ENCODE results near the gene CYP4F11.
A peak's percentile ranks its signal among the peaks of the same experiment; 100 is the strongest.
"Not testable (repeated sequence)": the region's sequence is repeated elsewhere in the genome, so short reads cannot be mapped to it uniquely, and the experiment has no call there.

CYP4F11 gene

GRCh38 chr19:15937771-15938170 is 3.4 kb upstream of the CYP4F11 start:
- intact Hi-C loops (cut with micrococcal nuclease) = no loop called here
- no peak overlapping the region for H3K27ac Mint-ChIP-seq
- H3K4me3 Mint-ChIP-seq = no peak overlapping the region

DNA sequence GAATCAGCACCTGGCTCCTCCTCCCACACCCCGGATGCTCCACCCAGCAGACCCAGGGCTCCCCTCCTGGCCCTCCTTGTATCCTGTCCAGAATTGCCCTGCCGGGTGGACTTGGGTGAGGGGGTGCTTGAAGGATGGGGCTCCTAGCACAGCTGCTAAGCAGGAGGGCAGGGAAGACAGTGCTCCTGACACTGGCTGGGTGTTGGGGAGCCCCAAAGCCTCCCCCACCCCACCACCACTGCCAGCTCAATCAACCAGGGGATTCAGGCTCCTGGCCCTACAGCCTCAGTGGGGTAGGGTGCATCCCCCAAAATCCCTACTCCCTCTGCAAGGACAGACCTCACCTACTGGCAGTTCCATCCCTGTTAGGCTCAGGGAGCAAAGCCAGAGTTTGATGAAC is 2.6 kb upstream of the CYP4F11 start:
- H3K27ac Mint-ChIP-seq = no peak overlapping the region
- H3K36me3 Mint-ChIP-seq (ENCODE audit: low read depth) = no peaks in the 10 kb centered on the region
- peaks cover 38% of the 10 kb centered on the region for H3K27me3 Mint-ChIP-seq
- intact Hi-C loops (cut with micrococcal nuclease) = no loop called here
- H3K4me1 Mint-ChIP-seq (ENCODE audit: low read depth) = no peaks in the 10 kb centered on the region
- H3K9me3 Mint-ChIP-seq = no peaks in the 10 kb centered on the region
- no peak overlapping the region for H3K4me3 Mint-ChIP-seq

More at GRCh38 chr19:15937771-15938170, 3.4 kb upstream of the CYP4F11 start:
- H3K27me3 Mint-ChIP-seq = peaks cover 42% of the 10 kb centered on the region
- H3K9me3 Mint-ChIP-seq = no peaks in the 10 kb centered on the region
- H3K4me1 Mint-ChIP-seq (ENCODE audit: low read depth) = no peaks in the 10 kb centered on the region
- no peaks in the 10 kb centered on the region for H3K36me3 Mint-ChIP-seq (ENCODE audit: low read depth)

GRCh38 chr19:15936173-15936572 is 1.8 kb upstream of the CYP4F11 start:
- Mint-ChIP-seq H3K4me3 (no peak overlapping the region), H3K36me3 (ENCODE audit: low read depth) (no peaks in the 10 kb centered on the region), H3K27me3 (peaks cover 40% of the 10 kb centered on the region), H3K9me3 (no peaks in the 10 kb centered on the region), H3K4me1 (ENCODE audit: low read depth) (no peaks in the 10 kb centered on the region), H3K27ac (no peak overlapping the region)
- intact Hi-C loops (cut with micrococcal nuclease) = no loop called here

DNA sequence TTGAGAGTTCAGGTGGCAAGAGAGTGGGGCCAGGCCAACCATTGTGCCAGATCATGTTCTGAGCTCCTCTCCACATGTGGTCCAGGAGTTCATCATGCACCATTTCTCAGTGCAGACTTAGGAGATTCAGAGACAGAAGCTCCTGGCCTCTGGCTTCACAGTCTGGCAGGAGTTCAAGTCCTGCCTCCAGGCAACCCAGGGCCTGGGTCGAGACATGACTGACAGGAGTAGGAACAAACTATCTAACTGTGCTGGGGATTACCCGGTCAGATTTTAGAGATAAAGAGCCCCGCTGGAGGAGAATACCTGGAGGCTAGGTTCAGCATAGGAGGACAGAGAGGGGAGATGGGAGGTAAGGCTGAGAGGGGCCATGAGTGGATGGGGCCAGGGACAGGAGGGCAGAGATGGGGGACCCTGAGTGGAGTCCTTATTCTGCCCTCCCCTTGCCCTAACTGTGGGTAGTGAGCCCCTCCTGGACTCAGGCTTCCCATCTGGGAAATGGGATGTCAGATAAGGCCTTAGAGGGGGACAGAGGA is 906 bp upstream of the CYP4F11 start:
- H3K4me3 Mint-ChIP-seq = no peak overlapping the region
- peaks cover 44% of the 10 kb centered on the region for H3K27me3 Mint-ChIP-seq
- H3K4me1 Mint-ChIP-seq (ENCODE audit: low read depth) = no peaks in the 10 kb centered on the region
- no peaks in the 10 kb centered on the region for H3K9me3 Mint-ChIP-seq
- H3K36me3 Mint-ChIP-seq (ENCODE audit: low read depth) = no peaks in the 10 kb centered on the region
- intact Hi-C loops (cut with micrococcal nuclease) = no loop called here
- H3K27ac Mint-ChIP-seq = no peak overlapping the region

DNA sequence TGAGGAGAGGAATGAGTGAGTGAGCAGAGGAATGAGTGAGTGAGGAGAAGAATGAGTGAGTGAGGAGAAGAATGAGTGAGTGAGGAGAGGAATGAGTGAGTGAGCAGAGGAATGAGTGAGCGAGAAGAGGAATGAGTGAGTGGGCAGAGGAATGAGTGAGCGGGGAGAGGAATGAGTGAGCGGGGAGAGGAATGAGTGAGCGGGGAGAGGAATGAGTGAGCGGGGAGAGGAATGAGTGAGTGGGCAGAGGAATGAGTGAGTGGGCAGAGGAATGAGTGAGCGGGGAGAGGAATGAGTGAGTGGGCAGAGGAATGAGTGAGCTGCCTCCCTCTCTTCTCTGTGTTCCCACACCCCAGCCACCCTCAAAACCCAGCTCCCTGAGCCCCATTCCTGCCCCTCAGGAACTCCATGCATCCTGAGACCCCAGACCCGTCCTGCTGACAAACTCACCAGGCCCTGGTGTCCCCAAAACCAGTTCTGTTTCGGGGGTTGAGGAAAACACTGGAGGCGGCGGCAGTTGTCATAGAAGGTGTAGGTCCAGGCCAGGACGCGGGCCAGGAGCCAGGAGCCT is 483 bp downstream of the CYP4F11 start:
- intact Hi-C loops (cut with micrococcal nuclease); H3K27ac Mint-ChIP-seq; H3K36me3 Mint-ChIP-seq (ENCODE audit: low read depth); H3K9me3 Mint-ChIP-seq; H3K4me1 Mint-ChIP-seq (ENCODE audit: low read depth); H3K4me3 Mint-ChIP-seq: not testable (repeated sequence)
- peaks cover 46% of the 10 kb centered on the region for H3K27me3 Mint-ChIP-seq

DNA sequence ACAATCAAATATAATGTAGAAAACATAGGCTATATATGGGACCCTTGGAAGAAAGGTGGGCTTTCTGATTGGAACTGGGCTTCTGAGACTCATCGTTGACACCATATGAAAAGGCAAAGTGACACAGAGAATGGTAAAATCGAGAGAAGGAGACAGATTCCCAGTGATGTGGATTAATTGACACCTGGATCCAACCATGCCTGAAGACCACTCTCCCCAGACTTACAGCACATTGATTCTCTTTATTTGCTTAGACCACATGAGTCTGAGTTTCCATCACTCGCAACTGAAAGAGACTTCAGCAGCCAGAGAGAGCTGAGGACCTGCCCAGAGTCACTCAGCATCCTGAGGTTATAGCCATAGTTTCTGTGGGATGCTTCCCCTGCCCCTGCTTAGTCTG is 6.0 kb downstream of the CYP4F11 start:
- Mint-ChIP-seq H3K9me3 (no peaks in the 10 kb centered on the region), H3K4me3 (no peak overlapping the region), H3K36me3 (ENCODE audit: low read depth) (no peaks in the 10 kb centered on the region), H3K27ac (no peak overlapping the region), H3K4me1 (ENCODE audit: low read depth) (no peaks in the 10 kb centered on the region), H3K27me3 (peaks cover 18% of the 10 kb centered on the region)
- intact Hi-C loops (cut with micrococcal nuclease) = no loop called here

DNA sequence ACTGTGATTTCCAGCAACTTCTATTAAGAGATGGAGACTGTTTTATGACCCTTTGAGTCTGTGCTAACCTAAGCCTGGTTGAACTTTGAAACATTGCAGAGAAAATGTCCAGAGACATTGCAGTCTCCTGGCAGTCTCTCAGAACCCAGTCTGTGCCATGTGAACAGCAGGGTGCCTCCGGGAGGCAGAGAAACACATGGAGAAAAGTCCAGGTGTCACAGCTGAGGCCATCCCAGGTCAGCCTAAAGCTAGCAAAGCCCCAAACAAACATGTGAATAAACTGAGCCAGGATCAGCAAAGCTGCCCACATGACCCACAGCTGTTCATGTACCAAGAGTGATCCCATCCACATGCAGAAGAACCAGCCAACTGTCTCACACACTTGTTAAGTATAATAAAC is 7.8 kb downstream of the CYP4F11 start:
- Mint-ChIP-seq H3K4me1 (ENCODE audit: low read depth) (no peaks in the 10 kb centered on the region), H3K4me3 (no peak overlapping the region), H3K9me3 (no peaks in the 10 kb centered on the region), H3K27ac (no peak overlapping the region), H3K27me3 (peaks cover 20% of the 10 kb centered on the region), H3K36me3 (ENCODE audit: low read depth) (no peaks in the 10 kb centered on the region)
- intact Hi-C loops (cut with micrococcal nuclease) = no loop called here

GRCh38 chr19:15923702-15924101 is 10.6 kb downstream of the CYP4F11 start:
- no peaks in the 10 kb centered on the region for H3K36me3 Mint-ChIP-seq (ENCODE audit: low read depth)
- H3K27me3 Mint-ChIP-seq = peaks cover 10% of the 10 kb centered on the region
- intact Hi-C loops (cut with micrococcal nuclease) = no loop called here

GRCh38 chr19:15922021-15922420 is 12.3 kb downstream of the CYP4F11 start:
- intact Hi-C loops (cut with micrococcal nuclease) = no loop called here
- H3K27ac Mint-ChIP-seq = no peak overlapping the region
- no peaks in the 10 kb centered on the region for H3K4me1 Mint-ChIP-seq (ENCODE audit: low read depth)
- no peaks in the 10 kb centered on the region for H3K36me3 Mint-ChIP-seq (ENCODE audit: low read depth)
- H3K27me3 Mint-ChIP-seq = peaks cover 10% of the 10 kb centered on the region
- no peak overlapping the region for H3K4me3 Mint-ChIP-seq
- H3K9me3 Mint-ChIP-seq = no peaks in the 10 kb centered on the region

More at GRCh38 chr19:15923702-15924101, 10.6 kb downstream of the CYP4F11 start:
- Mint-ChIP-seq H3K27ac (no peak overlapping the region), H3K9me3 (no peaks in the 10 kb centered on the region), H3K4me3 (no peak overlapping the region), H3K4me1 (ENCODE audit: low read depth) (no peaks in the 10 kb centered on the region)

GRCh38 chr19:15919243-15919642 is 15.1 kb downstream of the CYP4F11 start:
- Mint-ChIP-seq H3K9me3 (peaks cover 13% of the 10 kb centered on the region), H3K4me3 (no peak overlapping the region), H3K4me1 (ENCODE audit: low read depth) (no peaks in the 10 kb centered on the region), H3K27ac (no peak overlapping the region), H3K36me3 (ENCODE audit: low read depth) (no peaks in the 10 kb centered on the region), H3K27me3 (peaks cover 9% of the 10 kb centered on the region)
- intact Hi-C loops (cut with micrococcal nuclease) = no loop called here

GRCh38 chr19:15915109-15915508 is 19.2 kb downstream of the CYP4F11 start:
- no peak overlapping the region for H3K27ac Mint-ChIP-seq
- intact Hi-C loops (cut with micrococcal nuclease) = no loop called here
- H3K9me3 Mint-ChIP-seq = peaks cover 13% of the 10 kb centered on the region
- peaks cover 16% of the 10 kb centered on the region for H3K27me3 Mint-ChIP-seq
- no peak overlapping the region for H3K4me3 Mint-ChIP-seq
- H3K4me1 Mint-ChIP-seq (ENCODE audit: low read depth) = peaks cover 20% of the 10 kb centered on the region
- no peaks in the 10 kb centered on the region for H3K36me3 Mint-ChIP-seq (ENCODE audit: low read depth)

DNA sequence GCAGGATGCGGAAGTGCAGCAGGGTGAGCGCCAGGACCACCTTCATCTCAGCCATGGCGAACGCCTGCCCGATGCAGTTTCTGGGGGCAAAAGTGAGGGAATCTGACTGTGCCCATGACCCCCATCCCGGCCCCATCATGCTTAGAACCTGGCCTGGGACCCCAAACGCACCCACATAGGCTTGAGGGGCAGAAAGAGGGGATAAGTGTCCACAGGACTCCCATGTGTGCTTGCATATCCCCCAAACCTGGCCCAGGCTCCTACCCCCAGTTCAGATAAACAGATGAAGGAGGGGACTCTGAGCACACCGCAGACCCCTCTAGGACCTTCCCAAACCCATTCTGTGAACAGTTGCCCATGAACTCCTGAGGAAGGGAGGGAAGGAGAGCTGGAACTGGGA is 20.5 kb downstream of the CYP4F11 start:
- Mint-ChIP-seq H3K4me1 (ENCODE audit: low read depth) (peaks cover 20% of the 10 kb centered on the region), H3K9me3 (peaks cover 13% of the 10 kb centered on the region), H3K36me3 (ENCODE audit: low read depth) (no peaks in the 10 kb centered on the region), H3K27me3 (peaks cover 16% of the 10 kb centered on the region), H3K27ac (no peak overlapping the region), H3K4me3 (no peak overlapping the region)
- intact Hi-C loops (cut with micrococcal nuclease) = no loop called here

DNA sequence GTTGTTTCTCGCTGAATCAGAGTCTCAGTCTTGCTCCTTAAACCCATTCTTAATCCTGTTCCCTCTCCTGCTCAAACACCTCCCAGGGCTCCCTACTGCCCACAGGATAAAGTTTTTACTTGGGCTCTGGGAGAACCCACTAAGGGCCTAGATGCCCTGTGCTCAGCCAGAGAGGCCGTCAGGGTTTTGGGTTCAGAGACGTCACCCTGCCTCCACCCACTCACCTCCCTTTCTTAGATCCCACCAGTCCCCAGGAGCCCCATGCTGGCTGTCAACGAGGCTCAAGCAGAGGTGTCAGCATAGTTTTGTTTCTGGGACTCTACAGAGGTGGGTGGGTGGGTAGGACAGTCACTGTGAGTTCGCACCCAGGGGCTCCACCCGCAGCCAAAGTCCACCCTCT is 20.9 kb downstream of the CYP4F11 start:
- H3K27ac Mint-ChIP-seq = no peak overlapping the region
- no peak overlapping the region for H3K4me3 Mint-ChIP-seq
- peaks cover 13% of the 10 kb centered on the region for H3K9me3 Mint-ChIP-seq
- peaks cover 16% of the 10 kb centered on the region for H3K27me3 Mint-ChIP-seq
- intact Hi-C loops (cut with micrococcal nuclease) = no loop called here
- peaks cover 20% of the 10 kb centered on the region for H3K4me1 Mint-ChIP-seq (ENCODE audit: low read depth)
- H3K36me3 Mint-ChIP-seq (ENCODE audit: low read depth) = no peaks in the 10 kb centered on the region

DNA sequence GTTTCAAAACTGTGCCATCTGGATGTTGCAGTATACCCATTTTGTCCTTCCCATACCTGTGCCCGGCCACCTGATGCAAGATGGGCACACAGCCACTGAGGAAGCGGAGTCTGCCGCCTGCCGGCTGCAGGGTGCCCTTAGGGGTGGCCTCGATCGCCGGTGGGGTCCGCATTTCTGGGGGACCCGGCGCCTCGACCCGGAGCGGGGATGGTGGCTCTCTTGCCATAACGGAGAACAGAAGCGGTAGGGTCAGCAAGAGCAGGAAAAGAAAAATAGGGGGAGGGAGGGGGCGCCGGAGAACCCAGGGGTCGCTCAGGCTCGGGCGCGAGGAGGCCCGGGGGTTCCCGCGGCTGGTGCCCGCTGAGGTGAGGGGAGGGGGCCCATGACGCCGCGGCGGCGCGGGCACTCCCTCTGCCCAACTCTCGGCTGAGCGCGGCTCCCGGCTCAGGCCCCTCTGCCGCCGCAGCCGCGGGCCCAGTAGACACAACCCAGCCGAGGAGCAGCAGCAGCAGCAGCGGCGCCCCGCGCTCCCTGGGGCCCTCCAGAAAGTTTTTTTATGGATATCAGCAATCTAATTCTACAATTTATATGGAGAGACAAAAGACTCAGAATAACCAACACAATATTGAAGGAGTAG is 22.6 kb downstream of the CYP4F11 start:
- Mint-ChIP-seq H3K9me3 (peaks cover 13% of the 10 kb centered on the region), H3K36me3 (ENCODE audit: low read depth) (no peaks in the 10 kb centered on the region), H3K4me1 (ENCODE audit: low read depth) (peaks cover 20% of the 10 kb centered on the region), H3K27me3 (peaks cover 16% of the 10 kb centered on the region), H3K4me3 (peak overlapping the region; percentile 64), H3K27ac (no peak overlapping the region)
- intact Hi-C loops (cut with micrococcal nuclease) = no loop called here

- intact Hi-C loops (cut with micrococcal nuclease) = loop anchor here (2.0 kb wide), 1 partner anchor 18 kb away; no protein-coding TSS in a partner anchor
- no peaks in the 10 kb centered on the region for H3K36me3 Mint-ChIP-seq (ENCODE audit: low read depth)
- no peak overlapping the region for H3K4me3 Mint-ChIP-seq
- peaks cover 4% of the 10 kb centered on the region for H3K27me3 Mint-ChIP-seq
- peaks cover 14% of the 10 kb centered on the region for H3K9me3 Mint-ChIP-seq
- H3K27ac Mint-ChIP-seq = no peak overlapping the region
- peaks cover 4% of the 10 kb centered on the region for H3K4me1 Mint-ChIP-seq (ENCODE audit: low read depth)
Measured at GRCh38 chr19:15905026-15905425, 29.3 kb downstream of the CYP4F11 start.

Measured in dendritic cell treated with granulocyte-macrophage colony-stimulating factor and Interleukin-4, amounts not matched to agents 40 ng/mL and 50 ng/mL, for 4 days (primary cell).